Transverse colon (tissue), 4 donors: ENCODE measurements around the gene SLC17A9. TPM values are rescaled to one million over a fixed set of nuclear protein-coding genes. Genes with fewer than 3 reads are reported as not detected.

Experiments used
- DNase-seq: peaks from one replicate; pipeline ENCODE4 v3.0.0-alpha.2; 2019
- H3K27ac ChIP-seq, 4 donors: fragments of 200-600 bp; sonication (generic); 2 replicates each; pipeline ENCODE4 v1.5.1; 2016 to 2018; ENCODE audit warnings: inconsistent platforms in 4 of 4
- H3K27me3 ChIP-seq: fragments of 200-600 bp; sonication (generic); 2 replicates; pipeline ENCODE4 v1.5.1; 2017; ENCODE audit warnings: inconsistent platforms
- H3K36me3 ChIP-seq, 4 donors: fragments of 200-600 bp; sonication (generic); 2 replicates each; pipeline ENCODE4 v1.5.1; 2017 to 2019; ENCODE audit warnings: inconsistent platforms in 4 of 4
- H3K4me1 ChIP-seq, 4 donors: fragments of 200-600 bp; sonication (generic); 2 replicates each; pipeline ENCODE4 v1.5.1; 2017 to 2020; ENCODE audit warnings: inconsistent platforms in 4 of 4
- H3K4me3 ChIP-seq, 4 donors: fragments of 200-600 bp; sonication (generic); 1 replicate in 1 of 4; 2 replicates in 3 of 4; pipeline versions ENCODE4 v1.5.1 to v1.6.1; 2017 to 2019; ENCODE audit warnings: inconsistent platforms in 4 of 4
- H3K9me3 ChIP-seq, 2 donors: fragments of 200-600 bp; sonication (generic); 2 replicates each; pipeline ENCODE4 v1.5.1; 2017 to 2019; ENCODE audit warnings: inconsistent platforms in 2 of 2
- CTCF ChIP-seq, 5 experiments: fragments of 200-600 bp in 3 of 5; fragments of 450-650 bp in 2 of 5; sonication (generic) in 3 of 5; IDR thresholded peaks; 1 replicate in 2 of 5; 2 replicates in 3 of 5; pipeline ENCODE4 v1.5.1; 2016 to 2017; ENCODE audit warnings: antibody characterized with exemption in 5 of 5, inconsistent platforms in 3 of 5, mild to moderate bottlenecking in 2 of 5, moderate library complexity in 1 of 5
- EP300 ChIP-seq: sonication (generic); formaldehyde crosslinking; IDR thresholded peaks from one replicate; pipeline ENCODE4 v1.6.1; 2017; ENCODE audit warnings: antibody characterized with exemption, low read depth
- POLR2A ChIP-seq: fragments of 450-650 bp; IDR thresholded peaks from one replicate; pipeline ENCODE4 v1.6.1; 2016; ENCODE audit warnings: antibody characterized with exemption, mild to moderate bottlenecking, moderate library complexity
- POLR2AphosphoS5 ChIP-seq, 3 donors: sonication (generic); formaldehyde crosslinking; IDR thresholded peaks; one replicate each; pipeline ENCODE4 v1.6.1; 2016; ENCODE audit warnings: antibody characterized with exemption in 3 of 3
- WGBS, 2 donors: methylation state at CpG; one replicate each; pipeline ENCODE4 v1.1.5; 2018; ENCODE audit warnings: low coverage in 1 of 2; 5-methylcytosine and 5-hydroxymethylcytosine counted together
- in situ Hi-C, 4 donors: fragments of 200-750 bp; cut with MboI; loops; one replicate each; pipeline versions ENCODE4 v1.15.0 to v1.15.1; 2017; ENCODE audit warnings: low sequenced_read_pairs in 3 of 4, low pct_ligation_motif_present in 1 of 4, low pct_unique_long_range_greater_than_20kb in 1 of 4
- intact Hi-C: fragments of 100-400 bp; cut with DNase I; formaldehyde crosslinking; loops from one replicate; pipeline ENCODE4 v1.15.1; 2023; ENCODE audit warnings: low total_unique reads
- total RNA-seq, 4 donors: library from RNA; depleted of rRNA; stranded (reverse); fragments of >200 nt; gene quantifications; one replicate each; pipeline ENCODE4 v1.1.0, GENCODE V29; 2016

The SLC17A9 gene
- total RNA-seq, 4 donors from 2014 or later, result 2.8 to 32.9 (median 4.6) TPM

DNA sequence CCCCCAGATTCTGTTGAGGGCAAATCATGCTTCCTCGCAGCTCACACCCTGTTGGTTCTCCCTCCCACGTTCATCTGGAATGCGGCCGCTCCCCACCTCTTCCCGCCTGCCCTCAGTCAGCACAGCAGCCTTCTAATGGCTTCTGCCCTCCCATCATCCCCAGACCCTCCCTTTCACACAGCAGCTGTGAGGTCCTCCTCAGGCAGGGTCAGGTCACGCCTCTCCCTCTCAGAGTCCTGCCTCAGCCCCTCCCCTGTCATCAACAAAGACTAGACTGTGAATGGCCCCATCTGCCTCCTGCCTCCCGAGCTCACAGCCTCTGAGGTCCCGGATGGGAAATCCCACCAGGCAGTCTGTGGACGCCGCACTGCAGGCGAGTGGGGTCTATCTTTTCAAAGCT, 62.2 kb downstream of the SLC17A9 start:
- no peak for TF ChIP-seq EP300
- TF ChIP-seq CTCF (IDR thresholded peaks at IDR 0.05), result no peak
- TF ChIP-seq POLR2AphosphoS5 (IDR thresholded peaks at IDR 0.05), result no peak
- no peak for TF ChIP-seq POLR2A
- H3K36me3 ChIP-seq, result no peaks in the 10 kb centered on the region
- intact Hi-C loops, result no loop called here
- H3K9me3 ChIP-seq, result peaks cover 0 to 4% of the 10 kb centered on the region in 2 donors
- DNase-seq, result no peak
- H3K27me3 ChIP-seq, result peaks cover 97% of the 10 kb centered on the region
- in situ Hi-C loops, result loop anchor here in 3 of 4 donors (5.0 to 25.0 kb wide), 2 partner anchors 122 to 127 kb away; no protein-coding TSS in a partner anchor
- WGBS, 2 donors, result 27 to 30% methylated on average over 4 to 11 of the region's 11 CpGs
- no peaks in the 10 kb centered on the region for H3K4me1 ChIP-seq
- H3K4me3 ChIP-seq, result no peak overlapping the region
- no peak overlapping the region for H3K27ac ChIP-seq

GRCh38 chr20:63015147-63015661, 62.7 kb downstream of the SLC17A9 start:
- H3K4me3 ChIP-seq, result no peak overlapping the region
- no peaks in the 10 kb centered on the region for H3K36me3 ChIP-seq
- no peak for DNase-seq
- no peaks in the 10 kb centered on the region for H3K4me1 ChIP-seq
- TF ChIP-seq POLR2AphosphoS5 (IDR thresholded peaks at IDR 0.05) (no peak), EP300 (no peak), POLR2A (no peak), CTCF (IDR thresholded peaks at IDR 0.05) (no peak)
- WGBS, 2 donors, result 53% methylated on average over 15 of the region's 15 CpGs; no CpG with 5 or more reads in 1 of the 2 donors
- peaks cover 97% of the 10 kb centered on the region for H3K27me3 ChIP-seq
- intact Hi-C loops (no loop called here), in situ Hi-C loops (loop anchor here in 2 of 4 donors (25.0 kb wide), 1 partner anchor 128 kb away; no protein-coding TSS in a partner anchor)
- H3K9me3 ChIP-seq, result peaks cover 0 to 4% of the 10 kb centered on the region in 2 donors
- H3K27ac ChIP-seq, result no peak overlapping the region

DNA sequence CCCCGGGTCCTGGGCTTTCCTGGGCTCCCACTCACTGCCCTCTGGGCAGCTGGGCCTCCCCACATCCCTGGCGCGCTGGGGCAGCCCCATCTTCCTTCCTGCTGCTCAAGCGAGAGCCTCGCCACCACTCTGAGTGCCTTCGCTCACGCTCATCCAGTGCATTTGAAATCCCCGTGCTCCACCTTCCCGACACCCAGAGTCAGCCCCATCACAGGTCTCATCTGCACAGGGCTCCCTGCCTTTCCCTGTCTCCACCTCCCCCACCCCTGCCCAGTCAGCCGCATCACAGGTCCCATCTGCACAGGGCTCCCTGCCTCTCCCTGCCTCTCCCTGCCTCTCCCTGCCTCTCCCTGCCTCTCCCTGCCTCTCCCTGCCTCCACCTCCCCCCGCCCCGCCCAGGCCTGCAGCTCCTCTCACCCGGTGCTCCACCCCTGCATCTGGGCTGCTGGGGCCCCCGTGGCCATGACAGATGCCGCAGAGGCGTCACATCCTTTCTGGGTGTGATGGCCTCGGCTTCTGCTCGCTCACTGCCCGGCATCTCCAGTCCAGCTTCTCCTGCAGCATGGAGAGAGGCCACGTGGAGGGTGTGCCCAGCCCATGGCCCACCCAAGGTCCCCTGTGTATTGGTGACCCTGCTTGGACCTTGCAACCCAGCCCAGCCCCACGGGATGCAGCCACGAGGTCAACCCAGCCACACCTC, 63.3 kb downstream of the SLC17A9 start:
- in situ Hi-C loops (loop anchor here in 2 of 4 donors (25.0 kb wide), 1 partner anchor 129 kb away; no protein-coding TSS in a partner anchor), intact Hi-C loops (no loop called here)
- Histone ChIP-seq H3K36me3 (no peaks in the 10 kb centered on the region), H3K27me3 (peaks cover 97% of the 10 kb centered on the region), H3K9me3 (peaks cover 0 to 4% of the 10 kb centered on the region in 2 donors), H3K27ac (no peak overlapping the region), H3K4me3 (no peak overlapping the region), H3K4me1 (no peaks in the 10 kb centered on the region)
- no peak for DNase-seq
- TF ChIP-seq POLR2AphosphoS5 (IDR thresholded peaks at IDR 0.05) (no peak), POLR2A (no peak), CTCF (IDR thresholded peaks at IDR 0.05) (no peak), EP300 (no peak)
- 60 to 68% methylated on average over 3 to 21 of the region's 22 CpGs for whole genome bisulfite sequencing, 2 donors

DNA sequence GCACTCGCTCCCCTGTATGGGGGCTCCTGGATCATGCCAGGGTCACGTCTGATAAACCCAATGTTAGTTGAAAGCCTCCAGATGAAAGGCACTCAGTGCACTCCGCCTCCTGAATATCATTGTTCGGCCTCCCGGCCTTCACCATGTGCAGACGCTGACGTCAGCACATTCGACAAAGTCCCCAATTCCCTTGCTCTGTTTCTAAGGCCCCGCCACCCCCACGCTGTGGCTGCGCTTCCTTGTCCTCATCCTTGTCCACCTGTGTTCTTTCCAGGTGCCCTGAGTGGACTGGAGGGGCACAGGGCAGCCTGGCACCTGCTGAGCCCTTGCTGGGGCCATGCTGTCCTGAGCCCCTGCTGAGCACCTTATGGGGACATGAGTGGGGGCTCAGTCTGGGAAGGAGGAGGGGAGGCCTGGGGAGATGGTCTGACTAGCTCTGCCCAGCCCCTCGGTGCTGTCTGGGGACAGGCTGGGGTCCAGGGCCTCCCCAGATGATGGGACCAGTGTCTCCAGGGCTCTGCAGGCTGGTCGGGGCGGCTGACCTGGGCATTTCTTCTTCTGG, 64.1 kb downstream of the SLC17A9 start:
- H3K27me3 ChIP-seq, result peaks cover 97% of the 10 kb centered on the region
- no peak overlapping the region for H3K27ac ChIP-seq
- peaks cover 0 to 4% of the 10 kb centered on the region in 2 donors for H3K9me3 ChIP-seq
- in situ Hi-C loops (loop anchor here in 2 of 4 donors (25.0 kb wide), 1 partner anchor 129 kb away; no protein-coding TSS in a partner anchor), intact Hi-C loops (no loop called here)
- no peaks in the 10 kb centered on the region for H3K36me3 ChIP-seq
- no peak for DNase-seq
- H3K4me1 ChIP-seq, result no peaks in the 10 kb centered on the region
- no peak overlapping the region for H3K4me3 ChIP-seq
- 78% methylated on average over 13 of the region's 14 CpGs; no CpG with 5 or more reads in 1 of the 2 donors for WGBS, 2 donors
- TF ChIP-seq CTCF (IDR thresholded peaks at IDR 0.05), result no peak
- no peak for TF ChIP-seq POLR2AphosphoS5 (IDR thresholded peaks at IDR 0.05)
